Hepatocyte (in vitro differentiated cells): Measurements from ENCODE around the gene MSL3B.

Experiments used
- DNase-seq: peaks from one replicate; pipeline ENCODE4 v3.0.0-alpha.2; 2016; ENCODE audit warnings: low spot score
- H2AFZ ChIP-seq: fragments of 200-600 bp; sonication (generic); 2 replicates; pipeline ENCODE4 v1.6.0; 2016; ENCODE audit warnings: antibody characterized with exemption, mild to moderate bottlenecking
- H3K27ac ChIP-seq: fragments of 200-600 bp; sonication (generic); 2 replicates; pipeline ENCODE4 v1.5.1; 2016; ENCODE audit warnings: mild to moderate bottlenecking
- H3K27me3 ChIP-seq: fragments of 200-600 bp; sonication (generic); 2 replicates; pipeline ENCODE4 v1.6.1; 2016
- H3K36me3 ChIP-seq: fragments of 200-600 bp; sonication (generic); replicated peaks from 2 replicates; pipeline ENCODE4 v1.5.1; 2016; ENCODE audit warnings: low read depth; ENCODE audit not compliant: insufficient read depth
- H3K4me1 ChIP-seq: fragments of 200-600 bp; sonication (generic); 2 replicates; pipeline ENCODE4 v1.5.1; 2016; ENCODE audit warnings: mild to moderate bottlenecking, moderate library complexity; ENCODE audit not compliant: insufficient read depth
- H3K4me2 ChIP-seq: fragments of 200-600 bp; sonication (generic); 2 replicates; pipeline ENCODE4 v1.6.0; 2016
- H3K4me3 ChIP-seq: fragments of 200-600 bp; sonication (generic); 2 replicates; pipeline ENCODE4 v1.5.1; 2016; ENCODE audit warnings: mild to moderate bottlenecking
- H3K79me2 ChIP-seq: fragments of 200-600 bp; sonication (generic); 2 replicates; pipeline ENCODE4 v1.6.0; 2017; ENCODE audit warnings: mild to moderate bottlenecking
- H3K9me2 ChIP-seq: fragments of 200-600 bp; sonication (generic); replicated peaks from 2 replicates; pipeline ENCODE4 v1.6.0; 2017; ENCODE audit warnings: mild to moderate bottlenecking; ENCODE audit not compliant: insufficient read depth
- H3K9me3 ChIP-seq: fragments of 200-600 bp; sonication (generic); 2 replicates; pipeline ENCODE4 v1.5.1; 2016; ENCODE audit warnings: low read depth, mild to moderate bottlenecking
- H4K20me1 ChIP-seq: fragments of 200-600 bp; sonication (generic); 2 replicates; pipeline ENCODE4 v1.6.0; 2016; ENCODE audit warnings: mild to moderate bottlenecking; ENCODE audit not compliant: insufficient read depth, poor library complexity, severe bottlenecking
- EZH2 ChIP-seq: fragments of 200-600 bp; sonication (generic); IDR thresholded peaks from 2 replicates; pipeline ENCODE4 v1.6.1; 2016; ENCODE audit warnings: antibody characterized with exemption, mild to moderate bottlenecking, borderline replicate concordance
- EZH2phosphoT487 ChIP-seq: fragments of 200-600 bp; sonication (generic); IDR thresholded peaks from one replicate; pipeline ENCODE4 v1.6.1; 2018; ENCODE audit warnings: antibody characterized with exemption, mild to moderate bottlenecking, low read depth, moderate library complexity; ENCODE audit not compliant: unreplicated experiment, severe bottlenecking
- WGBS: methylation state at CpG from one replicate; pipeline ENCODE4 v1.1.6; 2016; ENCODE audit warnings: low lambda C conversion rate; ENCODE audit errors: missing lambda C conversion rate; 5-methylcytosine and 5-hydroxymethylcytosine counted together
- TF ChIP-seq, protein P1 (sequence below): fragments of 200-600 bp; sonication (generic); IDR thresholded peaks from 2 replicates; pipeline ENCODE4 v1.5.1; 2016; ENCODE audit warnings: antibody characterized with exemption, mild to moderate bottlenecking; ENCODE audit not compliant: poor library complexity

MSL3B gene

DNA sequence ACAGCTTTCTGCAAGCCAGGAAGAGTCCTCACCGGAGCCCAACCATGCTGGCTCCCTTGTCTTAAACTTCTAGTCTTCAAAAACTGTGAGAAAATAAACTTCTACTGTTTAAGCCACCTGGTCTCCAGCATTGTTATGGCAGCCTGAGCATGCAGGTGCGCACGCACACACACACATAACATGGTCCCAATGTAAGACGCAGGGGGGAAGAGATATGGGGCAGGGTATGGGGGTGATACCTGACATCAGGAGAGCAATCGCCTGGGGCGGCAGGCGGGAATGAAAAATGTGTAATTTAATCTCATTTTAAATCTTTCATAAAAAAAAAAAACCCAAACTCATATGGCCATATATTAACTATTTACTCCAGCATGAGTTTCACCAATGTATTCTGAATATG, 31.8 kb downstream of the MSL3B start:
- no peak overlapping the region for H2AFZ ChIP-seq
- H3K9me2 ChIP-seq = no peaks in the 10 kb centered on the region
- TF ChIP-seq EZH2 (no peak), EZH2phosphoT487 (no peak)
- TF ChIP-seq, protein P1, sequence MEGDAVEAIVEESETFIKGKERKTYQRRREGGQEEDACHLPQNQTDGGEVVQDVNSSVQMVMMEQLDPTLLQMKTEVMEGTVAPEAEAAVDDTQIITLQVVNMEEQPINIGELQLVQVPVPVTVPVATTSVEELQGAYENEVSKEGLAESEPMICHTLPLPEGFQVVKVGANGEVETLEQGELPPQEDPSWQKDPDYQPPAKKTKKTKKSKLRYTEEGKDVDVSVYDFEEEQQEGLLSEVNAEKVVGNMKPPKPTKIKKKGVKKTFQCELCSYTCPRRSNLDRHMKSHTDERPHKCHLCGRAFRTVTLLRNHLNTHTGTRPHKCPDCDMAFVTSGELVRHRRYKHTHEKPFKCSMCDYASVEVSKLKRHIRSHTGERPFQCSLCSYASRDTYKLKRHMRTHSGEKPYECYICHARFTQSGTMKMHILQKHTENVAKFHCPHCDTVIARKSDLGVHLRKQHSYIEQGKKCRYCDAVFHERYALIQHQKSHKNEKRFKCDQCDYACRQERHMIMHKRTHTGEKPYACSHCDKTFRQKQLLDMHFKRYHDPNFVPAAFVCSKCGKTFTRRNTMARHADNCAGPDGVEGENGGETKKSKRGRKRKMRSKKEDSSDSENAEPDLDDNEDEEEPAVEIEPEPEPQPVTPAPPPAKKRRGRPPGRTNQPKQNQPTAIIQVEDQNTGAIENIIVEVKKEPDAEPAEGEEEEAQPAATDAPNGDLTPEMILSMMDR = no peak
- no peak overlapping the region for H3K4me3 ChIP-seq
- H3K27ac ChIP-seq = no peak overlapping the region
- no peak for DNase-seq
- no peaks in the 10 kb centered on the region for H3K36me3 ChIP-seq
- WGBS = 97% methylated on average over 7 of the region's 7 CpGs
- H3K9me3 ChIP-seq = no peaks in the 10 kb centered on the region
- no peak overlapping the region for H3K4me2 ChIP-seq
- peaks cover 32% of the 10 kb centered on the region for H3K79me2 ChIP-seq
- peaks cover 5% of the 10 kb centered on the region for H3K4me1 ChIP-seq
- H4K20me1 ChIP-seq = no peaks in the 10 kb centered on the region
- H3K27me3 ChIP-seq = no peaks in the 10 kb centered on the region

DNA sequence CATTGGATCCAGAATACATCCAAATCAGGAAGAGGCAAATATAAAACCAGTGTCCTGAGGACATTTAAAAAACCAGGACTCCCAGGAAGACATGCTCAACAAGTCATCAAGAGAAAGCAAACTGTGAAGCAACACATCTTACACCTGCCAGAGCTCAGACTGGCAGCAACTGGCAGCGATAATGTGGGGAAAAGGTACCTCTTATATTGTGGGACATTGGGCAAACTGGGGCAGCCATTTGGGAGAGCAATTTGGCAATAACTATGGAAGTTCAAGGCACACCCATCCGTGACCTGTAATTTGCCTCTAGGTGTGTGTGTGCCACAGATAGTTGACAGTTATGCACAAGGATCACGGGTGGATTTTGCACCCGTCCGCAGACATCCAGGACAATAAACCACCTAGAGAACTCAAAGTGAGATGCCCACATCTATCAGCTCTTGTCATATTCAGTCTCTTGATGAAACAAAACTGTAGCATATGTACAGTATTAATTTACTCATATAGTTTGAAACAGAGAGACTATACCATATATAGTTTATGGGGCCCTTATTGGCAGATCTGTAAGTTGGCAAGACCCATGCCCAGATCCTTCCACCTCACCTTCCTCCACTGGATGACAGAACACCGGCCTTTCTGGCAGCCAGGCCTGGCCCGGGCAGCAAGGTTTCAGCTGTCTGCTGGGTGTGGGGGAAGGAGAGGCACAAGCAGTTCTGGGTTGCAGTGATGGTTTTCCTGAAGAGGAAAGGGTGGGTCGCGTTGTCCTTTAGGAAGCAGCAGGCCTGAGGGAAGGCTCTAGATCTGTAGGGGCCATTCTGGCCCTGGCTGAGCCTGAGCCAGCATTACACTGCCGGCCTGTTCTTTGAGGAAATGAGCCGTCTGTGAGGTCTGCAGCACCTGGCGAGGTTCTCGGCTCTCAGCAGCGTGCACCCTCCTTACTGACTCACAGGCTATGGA, 32.7 kb downstream of the MSL3B start:
- H2AFZ ChIP-seq = no peak overlapping the region
- no peaks in the 10 kb centered on the region for H4K20me1 ChIP-seq
- TF ChIP-seq EZH2 (no peak), EZH2phosphoT487 (no peak)
- TF ChIP-seq, protein P1 = no peak
- no peaks in the 10 kb centered on the region for H3K9me3 ChIP-seq
- H3K4me1 ChIP-seq = peaks cover 5% of the 10 kb centered on the region
- H3K27me3 ChIP-seq = no peaks in the 10 kb centered on the region
- WGBS = 94% methylated on average over 14 of the region's 14 CpGs
- H3K36me3 ChIP-seq = no peaks in the 10 kb centered on the region
- H3K4me3 ChIP-seq = no peak overlapping the region
- H3K9me2 ChIP-seq = no peaks in the 10 kb centered on the region
- H3K79me2 ChIP-seq = peaks cover 31% of the 10 kb centered on the region
- no peak overlapping the region for H3K27ac ChIP-seq
- DNase-seq = no peak
- no peak overlapping the region for H3K4me2 ChIP-seq

- H3K9me3 ChIP-seq = no peaks in the 10 kb centered on the region
- H4K20me1 ChIP-seq = no peaks in the 10 kb centered on the region
- WGBS = 87% methylated on average over 10 of the region's 10 CpGs
- no peaks in the 10 kb centered on the region for H3K36me3 ChIP-seq
- peaks cover 5% of the 10 kb centered on the region for H3K4me1 ChIP-seq
- H3K79me2 ChIP-seq = peaks cover 16% of the 10 kb centered on the region
- TF ChIP-seq EZH2 (no peak), EZH2phosphoT487 (no peak)
- TF ChIP-seq, protein P1 = no peak
- no peaks in the 10 kb centered on the region for H3K27me3 ChIP-seq
- H2AFZ ChIP-seq = no peak overlapping the region
- no peak overlapping the region for H3K4me3 ChIP-seq
- no peak overlapping the region for H3K4me2 ChIP-seq
- no peaks in the 10 kb centered on the region for H3K9me2 ChIP-seq
- no peak for DNase-seq
- H3K27ac ChIP-seq = no peak overlapping the region
Observed at GRCh38 chr2:233833345-233833744, 34.8 kb downstream of the MSL3B start.
